Liver (tissue), 10 donors: ENCODE measurements around the gene ITPKC. TPM values are rescaled to one million over a fixed set of nuclear protein-coding genes. Genes with fewer than 3 reads are reported as not detected.

Experiments
- DNase-seq: peaks from one replicate; pipeline ENCODE4 v3.0.0-alpha.2; 2017; ENCODE audit warnings: low spot score
- H3K27ac ChIP-seq, 2 donors: one replicate each; pipeline ENCODE4 v1.7.0; 2013; ENCODE audit warnings: inconsistent platforms in 2 of 2, low read length in 2 of 2, control low read depth in 1 of 2, low read depth in 1 of 2, mild to moderate bottlenecking in 1 of 2
- H3K27me3 ChIP-seq, 4 donors: one replicate each; pipeline versions ENCODE4 v1.6.1 to v1.7.0; 2013; ENCODE audit warnings: low read length in 3 of 4, inconsistent platforms in 1 of 4, mild to moderate bottlenecking in 1 of 4, moderate library complexity in 1 of 4; ENCODE audit not compliant: control insufficient read depth in 4 of 4, insufficient read depth in 4 of 4
- H3K36me3 ChIP-seq, 4 donors: one replicate each; pipeline versions ENCODE4 v1.6.1 to v1.7.0; 2013; ENCODE audit warnings: low read length in 3 of 4, mild to moderate bottlenecking in 3 of 4, low read depth in 1 of 4, moderate library complexity in 1 of 4; ENCODE audit not compliant: control insufficient read depth in 4 of 4, insufficient read depth in 3 of 4
- H3K4me1 ChIP-seq, 4 donors: one replicate each; pipeline versions ENCODE4 v1.6.1 to v1.7.0; 2013; ENCODE audit warnings: low read length in 3 of 4, mild to moderate bottlenecking in 3 of 4, moderate library complexity in 1 of 4; ENCODE audit not compliant: control insufficient read depth in 4 of 4, insufficient read depth in 4 of 4
- H3K4me3 ChIP-seq, 3 donors: one replicate each; pipeline versions ENCODE4 v1.6.1 to v1.7.0; 2013; ENCODE audit warnings: low read length in 3 of 3, control low read depth in 1 of 3, low read depth in 1 of 3, mild to moderate bottlenecking in 1 of 3
- H3K9ac ChIP-seq, 2 donors: one replicate each; pipeline ENCODE4 v1.7.0; 2013; ENCODE audit warnings: low read length in 2 of 2, mild to moderate bottlenecking in 2 of 2, moderate library complexity in 2 of 2, control low read depth in 1 of 2, low read depth in 1 of 2
- H3K9me3 ChIP-seq, 4 donors: one replicate each; pipeline versions ENCODE4 v1.6.1 to v1.7.0; 2013; ENCODE audit warnings: low read length in 3 of 4; ENCODE audit not compliant: control insufficient read depth in 4 of 4
- CTCF ChIP-seq: fragments of 150-350 bp; IDR thresholded peaks from 2 replicates; pipeline ENCODE4 v1.5.1; 2017; ENCODE audit warnings: improper control_type of control experiment, low read depth, low read length; ENCODE audit not compliant: missing input control
- GABPA ChIP-seq, 2 donors: IDR thresholded peaks in 1 of 2; conservative IDR thresholded peaks in 1 of 2; 2 replicates each; pipeline ENCODE4 v1.6.1; 2016; ENCODE audit warnings: antibody characterized with exemption in 2 of 2, mild to moderate bottlenecking in 1 of 2, moderate library complexity in 1 of 2
- RAD21 ChIP-seq, 2 donors: IDR thresholded peaks; 2 replicates each; pipeline ENCODE4 v1.6.1; 2016; ENCODE audit warnings: antibody characterized with exemption in 2 of 2, mild to moderate bottlenecking in 2 of 2
- WGBS: extraction: QIAGEN DNeasy Blood & Tissue Kit; methylation state at CpG from one replicate; pipeline ENCODE4 v1.1.7; 2013; 5-methylcytosine and 5-hydroxymethylcytosine counted together
- polyA plus RNA-seq, 2 donors: library from polyadenylated mRNA; stranded (reverse) in 1 of 2; unstranded in 1 of 2; fragments of 200-250 nt in 1 of 2; fragments of >200 nt in 1 of 2; fragmentation: Nextera tagmentation in 1 of 2; extraction: Ambion mirVana in 1 of 2; gene quantifications; one replicate each; pipeline versions ENCODE4 v1.2.1 to v1.2.3, GENCODE V29; 2013 to 2015
- small RNA-seq: library from RNA; depleted of rRNA; stranded (forward); fragments of <200 nt; gene quantifications from one replicate; pipeline ENCODE3, GENCODE V24; 2014
- total RNA-seq, 2 donors: library from RNA; depleted of rRNA; stranded (reverse); fragments of >200 nt; gene quantifications; one replicate each; pipeline ENCODE4 v1.2.3, GENCODE V29; 2014
- TF ChIP-seq, protein P1 (sequence below): IDR thresholded peaks from 2 replicates; pipeline ENCODE4 v1.6.1; 2016; ENCODE audit warnings: antibody characterized with exemption
- donor health status: healthy.
- donor health status: healthy.
- donor health status: healthy.
- donor health status: healthy.
- donor health status: healthy.

The ITPKC gene
- total and polyA plus RNA-seq, 4 donors, result 4.2 to 12.5 (median 7.7) TPM

- H3K4me1 ChIP-seq, result peaks cover 0 to 17% (median 10%) of the 10 kb centered on the region in 4 donors
- no peak overlapping the region for H3K9ac ChIP-seq
- no peak for DNase-seq
- no peaks in the 10 kb centered on the region for H3K9me3 ChIP-seq
- H3K36me3 ChIP-seq, result peaks cover 0 to 4% (median 3%) of the 10 kb centered on the region in 4 donors
- WGBS, result 95% methylated on average over 25 of the region's 25 CpGs
- H3K4me3 ChIP-seq, result no peak overlapping the region
- TF ChIP-seq, protein P1, sequence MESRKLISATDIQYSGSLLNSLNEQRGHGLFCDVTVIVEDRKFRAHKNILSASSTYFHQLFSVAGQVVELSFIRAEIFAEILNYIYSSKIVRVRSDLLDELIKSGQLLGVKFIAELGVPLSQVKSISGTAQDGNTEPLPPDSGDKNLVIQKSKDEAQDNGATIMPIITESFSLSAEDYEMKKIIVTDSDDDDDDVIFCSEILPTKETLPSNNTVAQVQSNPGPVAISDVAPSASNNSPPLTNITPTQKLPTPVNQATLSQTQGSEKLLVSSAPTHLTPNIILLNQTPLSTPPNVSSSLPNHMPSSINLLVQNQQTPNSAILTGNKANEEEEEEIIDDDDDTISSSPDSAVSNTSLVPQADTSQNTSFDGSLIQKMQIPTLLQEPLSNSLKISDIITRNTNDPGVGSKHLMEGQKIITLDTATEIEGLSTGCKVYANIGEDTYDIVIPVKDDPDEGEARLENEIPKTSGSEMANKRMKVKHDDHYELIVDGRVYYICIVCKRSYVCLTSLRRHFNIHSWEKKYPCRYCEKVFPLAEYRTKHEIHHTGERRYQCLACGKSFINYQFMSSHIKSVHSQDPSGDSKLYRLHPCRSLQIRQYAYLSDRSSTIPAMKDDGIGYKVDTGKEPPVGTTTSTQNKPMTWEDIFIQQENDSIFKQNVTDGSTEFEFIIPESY, result no peak
- TF ChIP-seq RAD21 (IDR thresholded peaks at IDR 0.05) (no peak), CTCF (no peak), GABPA (IDR thresholded peaks at IDR 0.05 in 1 of 2, conservative IDR thresholded peaks at IDR 0.05 in 1 of 2) (no peak)
- H3K27ac ChIP-seq, result no peak overlapping the region
- H3K27me3 ChIP-seq, result no peaks in the 10 kb centered on the region
These were observed 69.4 kb downstream of the ITPKC start for GRCh38 chr19:40786060-40787037.

Small RNAs within 50 kb of the gene (small RNA-seq; reads per million reads assigned to genes)
- not detected for gene RNU6-195P

Other genes starting within 250 kb of the ITPKC start
- gene SHKBP1, start 140.2 kb upstream of the ITPKC start, total RNA-seq, result 10 to 100 TPM; 10.1 to 11.0 TPM
- 10 to 100 TPM; 19.8 to 22.9 TPM for gene SHKBP1, start 140.2 kb upstream of the ITPKC start, polyA plus RNA-seq
- gene LTBP4, start 115.7 kb upstream of the ITPKC start, total RNA-seq, result 10 to 100 TPM; 14.0 to 21.6 TPM
- 10 to 100 TPM in 1 of 2 donors, 1 to 10 TPM in 1; 9.6 to 28.7 TPM for gene LTBP4, start 115.7 kb upstream of the ITPKC start, polyA plus RNA-seq
- gene NUMBL, start 26.5 kb upstream of the ITPKC start, total RNA-seq, result 1 to 10 TPM; 1.4 to 3.9 TPM
- 1 to 10 TPM; 1.1 to 4.6 TPM for gene NUMBL, start 26.5 kb upstream of the ITPKC start, polyA plus RNA-seq
- 10 to 100 TPM; 15.2 to 24.7 TPM for gene COQ8B, start 226 bp upstream of the ITPKC start, total RNA-seq
- 10 to 100 TPM in 1 of 2 donors, 1 to 10 TPM in 1; 6.4 to 30.6 TPM for gene COQ8B, start 226 bp upstream of the ITPKC start, polyA plus RNA-seq
- 1 to 10 TPM in 1 of 2 donors, under 1 TPM in 1; 0.93 to 1.8 TPM for gene ACTMAP, start 33.4 kb downstream of the ITPKC start, total RNA-seq
- 1 to 10 TPM; 4.2 to 7.7 TPM for gene ACTMAP, start 33.4 kb downstream of the ITPKC start, polyA plus RNA-seq
- gene SNRPA, start 34.1 kb downstream of the ITPKC start, total RNA-seq, result 10 to 100 TPM; 11.8 to 27.1 TPM
- 10 to 100 TPM; 12.4 to 21.6 TPM for gene SNRPA, start 34.1 kb downstream of the ITPKC start, polyA plus RNA-seq
- under 1 TPM in 1 of 2 donors, not detected in 1; 0.42 TPM for gene MIA, start 58.4 kb downstream of the ITPKC start, total RNA-seq
- gene MIA, start 58.4 kb downstream of the ITPKC start, polyA plus RNA-seq, result under 1 TPM in 1 of 2 donors, not detected in 1; 0.44 TPM
- gene RAB4B, start 61.1 kb downstream of the ITPKC start, total RNA-seq, result 1 to 10 TPM; 5.5 to 9.0 TPM
- 10 to 100 TPM; 16.8 to 16.9 TPM for gene RAB4B, start 61.1 kb downstream of the ITPKC start, polyA plus RNA-seq
- gene EGLN2, start 82.1 kb downstream of the ITPKC start, total RNA-seq, result 10 to 100 TPM; 34.8 to 56.3 TPM
- 10 to 100 TPM; 45.2 to 50.2 TPM for gene EGLN2, start 82.1 kb downstream of the ITPKC start, polyA plus RNA-seq
- 10 to 100 TPM in 1 of 2 donors, under 1 TPM in 1; 0.09 to 56.1 TPM for gene CYP2A6, start 133.3 kb downstream of the ITPKC start, total RNA-seq
- gene CYP2A6, start 133.3 kb downstream of the ITPKC start, polyA plus RNA-seq, result 1,000 to 10,000 TPM in 1 of 2 donors, 10 to 100 TPM in 1; 63.1 to 1,020 TPM
- gene CYP2A7, start 165.1 kb downstream of the ITPKC start, total RNA-seq, result 1 to 10 TPM in 1 of 2 donors, not detected in 1; 7.4 TPM
- gene CYP2A7, start 165.1 kb downstream of the ITPKC start, polyA plus RNA-seq, result 10 to 100 TPM in 1 of 2 donors, 1 to 10 TPM in 1; 3.3 to 57.9 TPM